HEK293 (cell line): ENCODE data around the gene SVOP.

Experiments used
- CTCF ChIP-seq: fragments of 450-650 bp; formaldehyde crosslinking; IDR thresholded peaks from 2 replicates; pipeline ENCODE4 v1.5.1; 2016; ENCODE audit warnings: missing biosample characterization, missing genetic modification characterization
- REST ChIP-seq: fragments of 450-650 bp; formaldehyde crosslinking; IDR thresholded peaks from 2 replicates; pipeline ENCODE4 v1.5.1; 2016; ENCODE audit warnings: missing biosample characterization, missing genetic modification characterization
- SETDB1 ChIP-seq: IDR thresholded peaks from one replicate; pipeline ENCODE4 v1.6.1; 2017; ENCODE audit warnings: mild to moderate bottlenecking, low read length, moderate library complexity, mixed read lengths; ENCODE audit not compliant: insufficient read length
- SP2 ChIP-seq: fragments of 450-650 bp; formaldehyde crosslinking; IDR thresholded peaks from 2 replicates; pipeline ENCODE4 v1.5.1; 2016; ENCODE audit warnings: missing biosample characterization, missing genetic modification characterization
- YY1 ChIP-seq: fragments of 450-650 bp; formaldehyde crosslinking; IDR thresholded peaks from 2 replicates; pipeline ENCODE4 v1.5.1; 2018; ENCODE audit warnings: missing biosample characterization, missing genetic modification characterization
- ZNF266 ChIP-seq: fragments of 450-650 bp; formaldehyde crosslinking; IDR thresholded peaks from 2 replicates; pipeline ENCODE4 v1.5.1; 2016; ENCODE audit warnings: missing biosample characterization, missing genetic modification characterization, low read depth
- ZNF704 ChIP-seq: fragments of 450-650 bp; formaldehyde crosslinking; IDR thresholded peaks from 2 replicates; pipeline ENCODE4 v1.5.1; 2016; ENCODE audit warnings: missing biosample characterization, missing genetic modification characterization

GRCh38 chr12:108896336-108896735 lies 124.5 kb downstream of the SVOP start:
- TF ChIP-seq CTCF (tag by site-specific recombination), result no peak
- no peak for TF ChIP-seq YY1
- no peak for TF ChIP-seq REST (tag by site-specific recombination)
- TF ChIP-seq ZNF266, result no peak
- no peak for TF ChIP-seq SETDB1
- TF ChIP-seq SP2 (tag by site-specific recombination), result no peak
- TF ChIP-seq ZNF704 (tag by site-specific recombination), result no peak
